Activated CD4-positive, CD25-positive, alpha-beta regulatory T cell (primary cell): Measurements from ENCODE around the gene DPT.

ENCODE experiments used
- DNase-seq, 4 experiments: peaks; one replicate each; lab custom pipeline; 2025; lab: John Stamatoyannopoulos, UW

Gene DPT

GRCh38 chr1:168698453-168698852 lies 30.6 kb downstream of the DPT start:
- DNase-seq, result no peak

- no peak for DNase-seq
These were observed 31.5 kb downstream of the DPT start for GRCh38 chr1:168697356-168698126.

DNA sequence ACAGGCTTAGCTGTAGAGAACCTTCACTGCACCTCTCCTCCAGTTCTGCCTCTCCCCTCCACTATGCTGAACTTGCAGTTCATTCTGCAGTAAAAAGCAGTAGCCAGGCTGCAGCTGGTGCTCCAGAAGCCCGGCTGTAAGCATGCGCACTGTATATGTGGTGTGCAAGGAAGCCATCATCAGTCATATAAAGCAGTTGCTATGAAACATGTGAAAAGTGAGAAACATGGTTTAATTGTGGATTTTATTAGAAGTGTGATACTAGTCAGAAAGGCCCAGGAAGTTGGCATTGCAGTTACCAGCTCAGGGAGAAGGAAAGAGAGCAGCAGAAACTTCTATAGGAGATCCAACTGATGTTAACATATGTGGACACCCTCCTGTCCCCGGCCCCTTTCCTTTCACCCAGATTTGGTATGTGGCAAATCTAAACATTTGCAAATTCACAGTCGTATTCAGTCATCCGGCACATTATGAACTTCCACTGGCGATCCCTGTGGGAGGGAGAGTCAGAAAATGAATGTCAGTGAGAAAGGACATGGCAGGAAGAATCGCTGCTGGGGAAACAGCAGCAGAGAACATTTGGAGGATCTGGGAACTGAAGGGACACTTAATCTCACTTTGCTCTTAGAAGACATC lies 32.8 kb downstream of the DPT start:
- no peak for DNase-seq

DNA sequence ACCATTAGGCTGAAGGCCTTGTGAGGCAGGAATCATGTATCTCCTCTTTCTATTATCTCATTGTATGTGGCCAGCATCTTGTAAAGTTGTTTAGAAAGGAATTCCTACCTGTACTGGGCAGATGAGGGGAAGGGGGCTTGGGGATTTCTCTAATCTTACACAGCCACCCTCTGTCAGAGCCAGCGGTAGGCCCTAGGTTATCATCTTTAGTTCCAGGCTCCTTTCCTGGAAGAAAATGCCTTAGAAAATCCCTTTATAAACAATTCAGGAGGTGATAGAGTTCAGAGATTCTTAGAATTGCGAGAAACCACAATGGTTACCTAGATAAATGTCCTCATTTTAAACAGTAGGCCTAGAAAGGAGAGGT lies 35.2 kb downstream of the DPT start:
- no peak for DNase-seq

GRCh38 chr1:168693197-168693871 lies 35.7 kb downstream of the DPT start:
- no peak for DNase-seq

DNA sequence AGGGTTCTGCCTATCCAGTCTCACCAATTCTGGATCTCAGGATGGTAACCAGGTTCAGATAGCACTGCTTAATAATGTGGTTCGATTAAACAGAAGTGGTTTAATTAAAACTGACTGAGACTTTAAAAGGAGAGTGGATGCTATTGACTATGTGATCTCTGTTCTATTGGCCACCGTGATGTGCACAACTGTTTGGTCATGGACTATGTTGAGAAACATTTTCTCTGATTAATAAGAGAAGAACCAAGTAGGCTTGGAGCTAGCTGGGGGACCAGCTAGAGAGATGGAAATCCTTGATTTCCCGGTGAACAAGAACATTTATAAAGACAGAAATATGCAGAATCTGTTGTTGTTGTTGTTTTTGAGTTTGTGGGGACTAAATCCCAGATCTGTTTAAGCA lies 36.5 kb downstream of the DPT start:
- no peak for DNase-seq

DNA sequence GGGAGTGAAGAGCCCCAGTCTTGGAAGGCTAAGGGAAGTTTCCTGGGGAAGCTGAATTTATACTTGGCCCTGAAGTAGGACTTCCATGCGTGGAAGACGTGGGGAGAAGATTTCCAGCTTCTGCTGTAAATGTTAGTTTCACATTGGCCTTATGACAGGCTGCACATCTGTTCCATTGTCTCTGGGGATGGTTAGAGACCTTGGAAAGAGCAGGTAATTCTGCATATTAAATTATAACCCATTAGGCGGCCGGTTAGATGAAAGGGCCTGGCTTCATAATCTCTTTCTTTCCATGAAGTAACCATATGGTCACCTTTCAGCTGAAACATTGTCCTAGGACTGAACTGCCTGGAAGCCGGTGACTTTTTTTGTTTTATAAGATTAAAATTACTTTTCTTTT lies 37.5 kb downstream of the DPT start:
- no peak for DNase-seq

GRCh38 chr1:168689726-168690602 lies 39.0 kb downstream of the DPT start:
- DNase-seq, result no peak

GRCh38 chr1:168689327-168689657 lies 39.7 kb downstream of the DPT start:
- no peak for DNase-seq

- DNase-seq, result no peak
These were observed 40.2 kb downstream of the DPT start for GRCh38 chr1:168688644-168689326.

DNA sequence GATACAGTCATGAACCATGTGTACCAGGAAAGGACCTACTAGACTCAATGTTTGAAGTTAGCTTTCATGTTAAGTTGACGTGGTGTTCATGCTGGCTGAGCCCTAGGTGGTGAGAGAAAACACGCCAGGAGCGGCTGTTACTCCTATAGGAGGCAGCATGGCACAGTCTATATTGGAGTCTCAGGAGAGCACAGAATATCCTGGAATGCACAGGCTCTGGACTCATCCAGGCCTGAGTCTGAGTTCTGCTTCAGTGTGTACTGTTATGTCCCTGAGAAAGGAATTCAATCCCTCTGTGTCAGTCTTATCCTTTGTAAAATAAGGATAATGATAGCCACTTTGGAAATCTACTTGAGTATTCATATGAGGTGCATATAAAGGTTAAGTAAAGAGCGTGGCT lies 41.2 kb downstream of the DPT start:
- DNase-seq, result no peak

GRCh38 chr1:168686666-168687065 lies 42.3 kb downstream of the DPT start:
- DNase-seq, result no peak

GRCh38 chr1:168683871-168684270 lies 45.1 kb downstream of the DPT start:
- no peak for DNase-seq

GRCh38 chr1:168676861-168677260 lies 52.1 kb downstream of the DPT start:
- DNase-seq, result no peak

DNA sequence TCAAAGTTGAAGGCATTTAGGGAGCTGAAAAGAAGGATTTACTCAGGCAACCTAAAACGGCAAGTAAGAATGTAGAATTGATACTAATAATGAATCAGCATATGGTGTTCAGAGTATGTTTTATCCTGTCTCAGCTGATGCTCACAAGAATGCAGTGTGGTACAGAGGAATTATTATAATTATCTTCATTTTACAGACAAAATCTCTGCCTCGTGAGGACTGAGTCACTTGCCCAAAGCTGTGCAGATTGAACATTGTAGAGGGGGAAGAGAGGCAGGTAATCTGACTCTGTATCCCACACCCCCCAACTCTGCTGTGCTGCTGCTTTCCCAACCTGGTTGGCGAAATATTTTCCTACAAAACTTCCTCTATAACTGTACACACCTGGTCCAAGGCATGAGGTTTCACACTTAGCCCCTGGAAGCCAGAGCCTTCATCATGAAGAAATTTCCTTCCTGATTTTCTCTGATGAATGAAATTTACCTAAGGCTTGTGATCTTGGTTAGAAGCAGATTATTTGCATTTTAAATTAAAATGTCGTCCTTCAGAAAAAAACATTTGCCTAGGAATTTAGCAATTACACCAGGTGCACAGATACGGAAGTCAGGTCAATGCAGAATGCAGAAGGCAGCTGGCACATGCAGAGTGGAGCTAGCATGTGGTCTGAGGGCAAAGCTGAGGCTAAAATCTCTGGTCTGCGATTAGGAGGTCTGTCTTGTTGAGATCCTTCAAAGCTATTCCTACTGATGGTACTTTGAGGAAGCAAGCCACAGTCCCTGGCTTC lies 52.8 kb downstream of the DPT start:
- no peak for DNase-seq

DNA sequence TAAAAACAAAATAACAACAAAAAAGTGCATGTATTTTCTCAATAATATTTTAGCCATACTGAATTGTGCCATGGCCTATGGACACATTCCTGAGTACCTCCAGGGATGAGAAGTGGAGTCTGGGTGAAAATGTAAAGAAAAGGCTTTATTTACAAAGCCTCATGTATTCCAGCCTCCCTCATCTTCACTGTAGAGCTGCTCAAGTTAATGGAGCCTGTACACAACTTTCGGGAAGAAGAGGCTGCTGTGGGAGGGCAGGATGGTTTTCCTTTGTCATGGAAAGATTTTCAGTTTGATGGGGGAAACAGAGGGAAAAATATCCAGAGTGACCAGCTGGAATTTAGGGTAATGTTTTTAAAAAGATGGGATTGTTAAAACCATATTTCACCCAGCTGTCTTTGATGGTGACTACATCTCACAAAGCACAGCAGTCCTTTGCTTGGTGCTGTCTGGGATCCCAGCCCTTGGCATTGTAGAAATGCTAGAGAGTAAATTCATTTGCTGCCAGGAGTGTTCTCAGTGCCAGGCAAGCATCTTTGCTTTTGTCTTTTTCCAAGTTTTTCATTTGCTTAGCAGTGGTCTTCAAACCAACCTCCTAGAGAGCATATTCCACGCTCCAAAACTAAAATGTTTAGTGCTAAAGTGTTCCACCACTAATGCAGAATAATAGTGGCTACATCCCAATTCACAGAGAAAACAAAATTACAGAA lies 54.9 kb downstream of the DPT start:
- no peak for DNase-seq

GRCh38 chr1:168672278-168672677 lies 56.7 kb downstream of the DPT start:
- no peak for DNase-seq

DNA sequence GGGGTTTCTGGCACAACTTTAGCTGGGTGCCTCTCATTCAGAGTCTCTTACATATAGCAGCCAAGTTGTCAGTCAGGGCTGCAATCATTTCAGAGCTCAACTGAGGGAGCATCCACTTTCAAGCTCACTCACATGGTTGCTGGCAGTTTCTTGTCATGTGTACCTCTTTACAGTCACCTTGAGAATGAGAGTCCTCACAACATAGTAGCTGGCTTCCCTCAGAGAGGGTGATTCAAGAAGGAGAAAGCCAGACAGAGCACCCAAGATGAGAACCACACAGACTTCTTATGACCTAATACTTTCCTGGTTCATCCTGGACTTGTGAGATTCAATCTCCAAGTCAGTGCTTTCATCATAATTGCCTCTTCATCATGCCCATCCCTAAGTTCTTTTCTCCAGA lies 57.2 kb downstream of the DPT start:
- no peak for DNase-seq

GRCh38 chr1:168665975-168666374 lies 63.0 kb downstream of the DPT start:
- DNase-seq, result no peak

DNA sequence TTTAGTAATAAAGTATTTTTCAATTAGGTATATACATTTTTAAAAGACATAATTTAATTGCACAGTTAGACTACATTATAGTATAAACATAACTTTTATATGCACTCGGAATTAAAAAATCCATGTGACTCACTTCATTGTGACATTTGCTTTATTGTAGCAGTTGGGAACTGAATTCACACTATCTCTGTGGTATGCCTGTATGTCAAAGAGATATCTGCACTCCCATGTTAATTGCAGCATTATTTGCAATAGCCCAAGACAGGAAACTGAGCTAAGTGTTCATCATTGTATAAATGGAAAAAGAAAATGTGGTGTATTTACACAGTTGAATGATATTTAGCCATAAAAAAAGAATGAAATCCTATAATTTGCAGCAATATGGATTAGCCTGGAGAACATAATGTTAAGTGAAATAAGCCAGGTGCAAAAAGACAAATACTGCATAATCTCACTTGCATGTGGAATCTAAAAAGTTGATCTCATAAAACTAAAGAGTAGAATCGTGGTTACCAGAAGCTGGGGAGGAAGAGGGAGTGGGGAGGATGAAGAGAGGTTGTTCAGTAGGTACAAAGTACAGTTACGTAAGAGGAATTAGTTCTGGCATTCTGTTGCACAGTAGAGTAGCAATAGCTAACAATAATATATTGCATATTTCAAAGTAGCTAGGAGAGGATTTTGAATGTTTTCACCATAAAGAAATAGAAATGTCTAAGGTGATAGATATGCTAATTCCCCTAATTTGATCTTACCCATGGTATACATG lies 64.8 kb downstream of the DPT start:
- DNase-seq, result no peak
